RWPE2 (cell line): Measurements from ENCODE around the gene NELFCD.
"Not testable (repeated sequence)": the region's sequence is repeated elsewhere in the genome, so short reads cannot be mapped to it uniquely, and the experiment has no call there.

Source experiments
- ATAC-seq: fragments of 200-7000 bp; cut with Tn5 transposase; 3 replicates; pipeline ENCODE4 v1.9.1; 2021; ENCODE audit warnings: low read depth
- DNase-seq: peaks from one replicate; pipeline ENCODE4 v3.0.0-alpha.2; 2020; ENCODE audit warnings: low spot score
- H3K27ac ChIP-seq: fragments of 450-650 bp; 2 replicates; pipeline ENCODE4 v1.5.1; 2017; ENCODE audit warnings: mild to moderate bottlenecking; ENCODE audit not compliant: poor library complexity, severe bottlenecking
- H3K27me3 ChIP-seq: fragments of 250-450 bp; sonication (Bioruptor Pico); 2 replicates; pipeline ENCODE4 v1.5.1; 2021; ENCODE audit warnings: mild to moderate bottlenecking, moderate library complexity; ENCODE audit not compliant: insufficient read depth, poor library complexity, severe bottlenecking
- H3K36me3 ChIP-seq: fragments of 250-450 bp; sonication (Bioruptor Pico); 2 replicates; pipeline ENCODE4 v1.5.1; 2020; ENCODE audit warnings: low read depth, mild to moderate bottlenecking, moderate library complexity
- H3K4me1 ChIP-seq: fragments of 250-450 bp; sonication (Bioruptor Pico); 2 replicates; pipeline ENCODE4 v1.5.1; 2021; ENCODE audit warnings: mild to moderate bottlenecking, moderate library complexity; ENCODE audit not compliant: insufficient read depth, poor library complexity, severe bottlenecking
- H3K4me3 ChIP-seq: fragments of 250-450 bp; sonication (Bioruptor Pico); 2 replicates; pipeline ENCODE4 v1.5.1; 2021; ENCODE audit warnings: mild to moderate bottlenecking, moderate library complexity; ENCODE audit not compliant: severe bottlenecking
- H3K9me3 ChIP-seq: fragments of 250-450 bp; sonication (Bioruptor Pico); 2 replicates; pipeline ENCODE4 v1.5.1; 2021; ENCODE audit warnings: mild to moderate bottlenecking, moderate library complexity; ENCODE audit not compliant: severe bottlenecking
- CTCF ChIP-seq: fragments of 450-650 bp; IDR thresholded peaks from one replicate; pipeline ENCODE4 v1.5.1; 2017; ENCODE audit warnings: mild to moderate bottlenecking, moderate library complexity; ENCODE audit not compliant: poor library complexity, severe bottlenecking

Gene NELFCD

GRCh38 chr20:58953050-58953449 lies 28.0 kb upstream of the NELFCD start:
- TF ChIP-seq CTCF = no peak
- no peak overlapping the region for H3K27ac ChIP-seq
- H3K9me3 ChIP-seq = no peaks in the 10 kb centered on the region
- H3K4me3 ChIP-seq = no peak overlapping the region
- H3K36me3 ChIP-seq = no peaks in the 10 kb centered on the region
- no peak for DNase-seq
- no peak for ATAC-seq
- peaks cover 37% of the 10 kb centered on the region for H3K27me3 ChIP-seq
- H3K4me1 ChIP-seq = no peaks in the 10 kb centered on the region

GRCh38 chr20:58956078-58956477 lies 25.0 kb upstream of the NELFCD start:
- ATAC-seq = peak; percentile 88
- Histone ChIP-seq H3K4me1 (no peaks in the 10 kb centered on the region), H3K27me3 (peaks cover 36% of the 10 kb centered on the region), H3K27ac (no peak overlapping the region), H3K4me3 (no peak overlapping the region), H3K36me3 (no peaks in the 10 kb centered on the region), H3K9me3 (no peaks in the 10 kb centered on the region)
- DNase-seq = no peak
- no peak for TF ChIP-seq CTCF

- Histone ChIP-seq H3K9me3 (peaks cover 6% of the 10 kb centered on the region), H3K36me3 (no peaks in the 10 kb centered on the region), H3K4me1 (no peaks in the 10 kb centered on the region), H3K27me3 (peaks cover 33% of the 10 kb centered on the region), H3K4me3 (no peak overlapping the region), H3K27ac (no peak overlapping the region)
- no peak; the same call in 2 of the 3 replicates for ATAC-seq
- peak; percentile 51 for DNase-seq
- TF ChIP-seq CTCF = no peak
Observed at GRCh38 chr20:58959652-58960051, 21.4 kb upstream of the NELFCD start.

GRCh38 chr20:58963060-58963584 lies 17.9 kb upstream of the NELFCD start:
- Histone ChIP-seq H3K27ac (no peak overlapping the region), H3K4me1 (no peaks in the 10 kb centered on the region), H3K27me3 (peaks cover 47% of the 10 kb centered on the region), H3K4me3 (no peak overlapping the region), H3K9me3 (peaks cover 6% of the 10 kb centered on the region), H3K36me3 (no peaks in the 10 kb centered on the region)
- ATAC-seq = no peak
- DNase-seq = no peak
- no peak for TF ChIP-seq CTCF

- H3K9me3 ChIP-seq, H3K27ac ChIP-seq, DNase-seq, ATAC-seq, H3K4me3 ChIP-seq, H3K4me1 ChIP-seq, H3K36me3 ChIP-seq: not testable (repeated sequence)
- peaks cover 55% of the 10 kb centered on the region for H3K27me3 ChIP-seq
Observed at GRCh38 chr20:58963922-58964321, 17.1 kb upstream of the NELFCD start.
